Endothelial cell of umbilical vein (primary cell): ENCODE results near the gene DNMT3B.

Source experiments
- EZH2 ChIP-seq: IDR thresholded peaks from 2 replicates; pipeline ENCODE4 v1.6.1; 2012; ENCODE audit warnings: borderline replicate concordance, low read depth, mild to moderate bottlenecking, moderate library complexity, low read length, inconsistent platforms; ENCODE audit not compliant: severe bottlenecking
- FOS ChIP-seq: IDR thresholded peaks from 2 replicates; pipeline ENCODE4 v1.6.1; 2011; ENCODE audit warnings: mild to moderate bottlenecking, low read length, moderate library complexity, borderline replicate concordance; ENCODE audit not compliant: insufficient read depth
- GATA2 ChIP-seq: IDR thresholded peaks from 2 replicates; pipeline ENCODE4 v1.7.0; 2011; ENCODE audit warnings: low read depth, mild to moderate bottlenecking, moderate library complexity, mixed read lengths, low read length; ENCODE audit not compliant: insufficient read length, insufficient read depth
- JUN ChIP-seq: IDR thresholded peaks from 2 replicates; pipeline ENCODE4 v1.6.1; 2011; ENCODE audit warnings: borderline replicate concordance, low read depth; ENCODE audit not compliant: insufficient read length, insufficient read depth
- MYC ChIP-seq: IDR thresholded peaks from one replicate; pipeline ENCODE4 v1.6.1; 2011; ENCODE audit warnings: mild to moderate bottlenecking, low read depth, low read length
- POLR2A ChIP-seq: IDR thresholded peaks from 2 replicates; pipeline ENCODE4 v1.6.1; 2012; ENCODE audit warnings: low read depth, mild to moderate bottlenecking, control low read depth, low read length
- POLR2AphosphoS5 ChIP-seq: IDR thresholded peaks from 2 replicates; pipeline ENCODE4 v1.6.1; 2012; ENCODE audit warnings: low read depth, mild to moderate bottlenecking, control low read depth, low read length, moderate library complexity; ENCODE audit not compliant: insufficient read depth
- TF ChIP-seq, protein P1 (sequence below), 2 donors: IDR thresholded peaks; 1 replicate in 1 of 2; 2 replicates in 1 of 2; pipeline ENCODE4 v1.5.1; 2011; ENCODE audit warnings: low read length in 2 of 2, mild to moderate bottlenecking in 2 of 2, moderate library complexity in 2 of 2, control low read depth in 1 of 2, inconsistent platforms in 1 of 2, low read depth in 1 of 2; ENCODE audit not compliant: insufficient read depth in 1 of 2; ENCODE audit errors: extremely low read depth in 1 of 2
- TF ChIP-seq, protein P2 (sequence below): IDR thresholded peaks from 2 replicates; pipeline ENCODE4 v1.6.1; 2011; ENCODE audit not compliant: insufficient read depth, insufficient read length

DNA sequence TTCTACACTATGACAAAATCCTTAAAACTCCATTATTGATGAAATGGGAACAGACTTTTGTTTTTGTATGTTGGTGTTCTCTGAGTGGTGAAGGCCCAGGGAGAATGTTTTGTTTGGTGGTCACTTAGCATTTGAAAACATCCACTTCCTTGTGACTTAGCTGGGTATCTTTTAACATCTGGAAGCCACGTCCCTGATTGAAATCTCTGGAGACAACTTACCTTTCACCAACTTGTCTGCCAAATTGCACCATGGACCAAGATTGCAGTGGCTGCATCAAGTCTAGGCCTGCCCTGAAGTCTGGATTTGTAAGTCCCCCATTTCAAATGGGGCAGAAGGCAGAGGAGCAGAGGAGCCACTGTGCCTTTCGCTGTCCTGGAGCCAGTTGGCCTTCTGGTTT, 96.0 kb downstream of the DNMT3B start:
- TF ChIP-seq, protein P1, sequence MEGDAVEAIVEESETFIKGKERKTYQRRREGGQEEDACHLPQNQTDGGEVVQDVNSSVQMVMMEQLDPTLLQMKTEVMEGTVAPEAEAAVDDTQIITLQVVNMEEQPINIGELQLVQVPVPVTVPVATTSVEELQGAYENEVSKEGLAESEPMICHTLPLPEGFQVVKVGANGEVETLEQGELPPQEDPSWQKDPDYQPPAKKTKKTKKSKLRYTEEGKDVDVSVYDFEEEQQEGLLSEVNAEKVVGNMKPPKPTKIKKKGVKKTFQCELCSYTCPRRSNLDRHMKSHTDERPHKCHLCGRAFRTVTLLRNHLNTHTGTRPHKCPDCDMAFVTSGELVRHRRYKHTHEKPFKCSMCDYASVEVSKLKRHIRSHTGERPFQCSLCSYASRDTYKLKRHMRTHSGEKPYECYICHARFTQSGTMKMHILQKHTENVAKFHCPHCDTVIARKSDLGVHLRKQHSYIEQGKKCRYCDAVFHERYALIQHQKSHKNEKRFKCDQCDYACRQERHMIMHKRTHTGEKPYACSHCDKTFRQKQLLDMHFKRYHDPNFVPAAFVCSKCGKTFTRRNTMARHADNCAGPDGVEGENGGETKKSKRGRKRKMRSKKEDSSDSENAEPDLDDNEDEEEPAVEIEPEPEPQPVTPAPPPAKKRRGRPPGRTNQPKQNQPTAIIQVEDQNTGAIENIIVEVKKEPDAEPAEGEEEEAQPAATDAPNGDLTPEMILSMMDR (IDR thresholded peaks at IDR 0.05; ENCODE audit: extremely low read depth in 1 of 2, insufficient read depth in 1 of 2, low read depth in 1 of 2, low read length in 2 of 2): no peak
- no peak for TF ChIP-seq POLR2A
- TF ChIP-seq, protein P2, sequence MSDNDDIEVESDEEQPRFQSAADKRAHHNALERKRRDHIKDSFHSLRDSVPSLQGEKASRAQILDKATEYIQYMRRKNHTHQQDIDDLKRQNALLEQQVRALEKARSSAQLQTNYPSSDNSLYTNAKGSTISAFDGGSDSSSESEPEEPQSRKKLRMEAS: no peak
- TF ChIP-seq EZH2: no peak
- no peak for TF ChIP-seq MYC
- TF ChIP-seq JUN: no peak
- no peak for TF ChIP-seq POLR2AphosphoS5
- no peak for TF ChIP-seq GATA2
- no peak for TF ChIP-seq FOS
